Activated naive CD4-positive, alpha-beta T cell treated with anti-CD3 and anti-CD28 coated beads, Interleukin-2, amount 50 U/mL, for 16 hours (primary cell): ENCODE measurements around the gene PRELP.

ENCODE experiments used
- DNase-seq: peaks from one replicate; pipeline ENCODE4 v3.0.0-alpha.2; 2020

Gene PRELP

GRCh38 chr1:203479646-203480045 lies 4.0 kb downstream of the PRELP start:
- no peak for DNase-seq

GRCh38 chr1:203480084-203480483 lies 4.5 kb downstream of the PRELP start:
- no peak for DNase-seq

GRCh38 chr1:203480525-203481084 lies 5.0 kb downstream of the PRELP start:
- peak; percentile 21 for DNase-seq

GRCh38 chr1:203481196-203481595 lies 5.6 kb downstream of the PRELP start:
- no peak for DNase-seq

- no peak for DNase-seq
Observed at GRCh38 chr1:203486618-203487370, 11.2 kb downstream of the PRELP start.

- no peak for DNase-seq
Observed at GRCh38 chr1:203488539-203488938, 12.9 kb downstream of the PRELP start.

GRCh38 chr1:203490607-203491006 lies 15.0 kb downstream of the PRELP start:
- no peak for DNase-seq

- DNase-seq: no peak
Observed at GRCh38 chr1:203491664-203492063, 16.1 kb downstream of the PRELP start.

GRCh38 chr1:203492082-203492747 lies 16.6 kb downstream of the PRELP start:
- no peak for DNase-seq

GRCh38 chr1:203492748-203493130 lies 17.1 kb downstream of the PRELP start:
- DNase-seq: no peak

GRCh38 chr1:203493901-203494300 lies 18.3 kb downstream of the PRELP start, which contains the start of gene OPTC:
TSS of gene OPTC (plus strand) at chr1:203494153. CDS start at chr1:203496006, 1,853 bp downstream.
- DNase-seq: no peak

- no peak for DNase-seq
Observed at GRCh38 chr1:203495845-203496244, 20.2 kb downstream of the PRELP start.

- DNase-seq: no peak
Observed at GRCh38 chr1:203497269-203497777, 21.7 kb downstream of the PRELP start.

- DNase-seq: no peak
Observed at GRCh38 chr1:203499643-203500278, 24.2 kb downstream of the PRELP start.

- no peak for DNase-seq
Observed at GRCh38 chr1:203500279-203500678, 24.7 kb downstream of the PRELP start.

GRCh38 chr1:203503836-203504235 lies 28.2 kb downstream of the PRELP start:
- no peak for DNase-seq

GRCh38 chr1:203504400-203505250 lies 29.0 kb downstream of the PRELP start:
- peak; percentile 70 for DNase-seq

- no peak for DNase-seq
Observed at GRCh38 chr1:203505526-203506204, 30.1 kb downstream of the PRELP start.

GRCh38 chr1:203506858-203507626 lies 31.4 kb downstream of the PRELP start:
- no peak for DNase-seq

GRCh38 chr1:203507759-203508158 lies 32.2 kb downstream of the PRELP start:
- no peak for DNase-seq
